Hematopoietic multipotent progenitor cell treated with erythropoietin and hydrocortisone succinate and interleukin-3 and kit ligand, for 15 days (in vitro differentiated cells): Measurements from ENCODE around the gene TBC1D8.

Source experiments
- DNase-seq: peaks from one replicate; pipeline ENCODE4 v3.0.0-alpha.2; 2015; ENCODE audit warnings: low spot score

TBC1D8 gene

DNA sequence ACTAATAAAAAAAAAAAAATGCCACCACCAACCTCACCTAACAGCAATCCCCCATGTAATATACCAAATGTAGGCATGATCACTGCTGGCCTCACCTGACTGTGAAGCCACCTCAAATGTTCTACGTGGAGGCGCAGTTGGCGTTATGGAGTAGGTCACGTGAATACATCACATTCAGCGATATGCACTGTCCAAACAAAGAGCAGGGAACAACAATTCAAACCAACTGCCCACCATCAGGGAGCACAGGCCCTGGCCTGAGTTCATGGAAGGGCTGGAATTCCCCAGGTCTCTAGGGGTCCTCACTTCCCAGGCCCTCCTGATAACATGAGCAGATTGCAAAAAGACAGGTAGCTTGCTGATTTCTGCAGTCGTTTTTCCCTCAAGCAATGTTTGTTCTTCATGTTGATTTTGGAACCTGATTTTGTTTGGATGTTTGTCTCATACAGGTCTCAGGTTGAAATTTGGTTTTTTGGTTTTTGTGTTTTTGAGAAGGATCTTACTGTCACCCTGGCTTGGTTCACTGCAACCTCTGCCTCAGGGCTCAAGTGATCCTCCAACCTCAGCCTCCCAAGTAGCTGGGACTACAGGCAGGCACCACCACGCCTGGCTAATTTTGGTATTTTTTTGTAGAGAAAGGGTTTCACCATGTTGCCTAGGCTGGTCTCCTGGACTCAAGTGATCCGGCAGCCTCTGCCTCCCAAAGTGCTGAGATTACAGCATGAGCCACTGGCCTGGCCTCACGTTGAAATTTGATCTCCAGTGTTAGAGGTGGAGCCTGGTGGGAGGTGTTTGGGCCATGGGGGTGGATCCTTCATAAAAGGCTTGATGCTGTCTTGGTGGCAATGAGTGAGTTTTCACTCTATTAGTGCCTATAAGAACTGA lies 15.5 kb downstream of the TBC1D8 start:
- no peak for DNase-seq

DNA sequence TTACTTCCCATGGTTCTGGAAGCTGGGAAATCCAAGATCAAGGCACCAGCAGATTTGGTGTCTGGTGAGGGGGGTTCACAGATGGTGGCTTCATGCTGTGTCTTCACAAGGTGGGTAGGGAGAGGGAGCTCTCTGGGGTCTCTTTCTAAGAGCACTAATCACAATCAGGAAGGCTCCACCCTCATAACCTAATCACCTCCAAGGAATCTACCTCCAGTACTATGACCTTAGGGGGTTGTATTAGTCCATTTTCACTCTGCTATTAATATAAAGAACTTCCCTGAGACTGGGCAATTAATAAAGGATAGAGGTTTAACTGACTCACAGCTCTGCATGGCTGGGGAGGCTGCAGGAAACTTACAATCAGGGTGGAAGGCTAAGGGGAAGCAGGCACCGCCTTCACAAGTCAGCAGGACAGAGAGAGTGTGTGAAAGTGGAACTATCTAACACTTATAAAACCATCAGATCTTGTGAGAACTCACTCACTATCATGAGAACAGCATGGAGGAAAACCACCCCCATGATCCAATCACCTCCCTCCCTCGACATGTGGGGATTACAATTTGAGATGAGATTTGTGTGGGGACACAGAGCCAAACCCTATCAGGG lies 17.6 kb downstream of the TBC1D8 start:
- DNase-seq, result no peak

DNA sequence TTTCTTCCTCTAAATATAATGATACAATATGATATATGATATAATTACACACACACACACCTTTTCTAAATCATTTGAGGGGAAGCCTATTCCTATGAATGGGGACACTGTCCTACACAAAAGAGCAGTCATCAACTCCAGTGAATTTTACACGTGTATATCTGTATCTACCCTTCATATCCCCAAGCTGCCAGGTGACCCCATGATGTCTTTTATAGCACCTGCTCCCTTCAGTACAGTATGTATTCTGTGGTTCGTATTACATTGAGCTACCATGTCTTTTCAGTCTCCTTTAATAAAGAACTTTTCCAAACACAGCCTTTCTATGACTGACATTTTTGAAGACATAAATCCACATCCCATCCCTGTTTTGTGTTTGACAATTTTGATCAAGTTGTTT lies 19.0 kb downstream of the TBC1D8 start:
- no peak for DNase-seq

DNA sequence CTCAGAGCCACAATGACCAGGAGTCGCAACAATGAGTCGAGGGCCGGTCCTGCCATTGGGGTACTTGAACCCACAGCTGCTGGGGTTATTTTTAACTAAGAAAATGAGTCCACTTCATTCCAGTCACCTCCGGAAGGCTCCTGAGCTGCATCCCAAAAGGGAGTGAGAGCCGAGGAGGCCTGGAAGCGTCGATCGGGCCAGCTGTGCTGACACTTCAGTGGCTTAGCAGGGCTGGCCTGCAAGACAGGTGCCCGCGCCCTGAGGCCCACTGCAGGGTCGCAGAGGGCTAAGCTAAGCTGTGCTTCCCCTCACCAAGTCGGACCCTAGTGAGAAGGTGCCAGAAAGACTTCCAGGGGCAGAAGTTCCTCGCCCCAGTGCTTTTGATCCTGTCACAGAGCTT lies 21.1 kb downstream of the TBC1D8 start:
- no peak for DNase-seq

DNA sequence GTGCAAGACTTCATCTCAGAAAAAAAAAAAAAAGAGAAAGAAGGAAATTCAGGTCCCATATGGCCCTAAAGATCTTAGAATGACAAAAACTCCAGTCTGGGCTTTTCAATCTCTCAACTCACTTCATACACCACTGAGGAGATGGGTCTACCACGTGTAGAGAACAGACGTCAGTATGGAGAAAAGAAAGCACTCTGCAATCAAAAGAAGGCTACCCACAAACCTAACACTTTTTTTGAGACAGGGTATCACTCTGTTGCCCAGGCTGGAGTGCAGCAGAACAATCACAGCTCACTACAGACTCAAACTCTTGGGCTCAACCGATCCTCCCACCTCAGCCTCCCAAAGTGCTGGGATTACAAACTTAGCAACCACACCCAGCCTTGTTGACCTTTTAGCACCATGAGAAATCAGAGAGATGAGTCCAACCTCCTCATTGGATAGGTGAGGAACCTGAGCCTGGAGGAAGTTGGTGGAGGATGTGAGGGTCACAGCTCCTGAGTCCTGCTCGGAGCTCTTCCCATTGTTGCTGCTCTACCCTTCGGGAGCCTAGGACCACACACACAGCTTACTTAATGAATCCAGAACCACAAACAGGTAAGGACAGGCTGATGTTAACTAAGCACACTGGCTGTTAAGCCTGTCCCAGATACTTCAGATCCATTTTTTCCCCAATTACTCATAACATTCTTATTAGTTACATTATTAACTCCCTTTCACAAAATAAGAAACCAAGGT lies 23.7 kb downstream of the TBC1D8 start:
- DNase-seq, result no peak

DNA sequence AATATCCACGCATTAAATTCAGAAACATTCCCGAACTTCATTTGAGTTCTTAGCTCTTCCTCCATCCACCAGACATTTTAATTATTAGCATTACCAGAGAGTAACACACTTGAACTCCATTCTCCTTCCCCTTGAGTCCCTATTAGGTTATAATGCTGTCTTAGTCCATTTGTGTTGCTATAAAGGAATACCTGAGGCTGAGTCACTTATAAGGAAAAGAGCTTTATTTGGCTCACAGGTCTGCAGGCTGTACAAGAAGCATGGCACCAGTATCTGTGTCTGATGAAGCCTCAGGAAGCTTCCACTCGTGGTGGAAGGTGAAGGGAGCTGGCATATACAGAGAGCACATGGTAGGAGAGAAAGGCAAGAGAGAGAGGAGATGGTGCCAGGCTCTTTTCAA lies 25.4 kb downstream of the TBC1D8 start:
- no peak for DNase-seq

DNA sequence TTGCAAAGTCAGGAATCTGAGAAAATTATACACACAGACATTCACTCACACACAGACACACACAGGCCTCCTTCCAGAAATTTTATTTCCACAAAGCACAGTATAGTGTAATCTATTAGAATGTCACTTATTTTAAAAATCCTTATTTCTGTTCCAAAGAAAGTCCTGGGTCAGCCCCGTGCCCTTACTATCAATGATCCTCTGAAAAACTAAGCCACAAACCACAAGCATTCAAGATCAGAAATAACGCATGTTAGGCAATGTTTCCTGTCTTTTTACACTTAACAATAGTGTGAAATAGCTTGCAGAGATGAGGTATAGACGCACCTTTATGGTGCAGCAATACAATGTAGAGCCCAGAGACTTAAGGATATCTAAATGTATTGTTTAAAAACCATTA lies 25.8 kb downstream of the TBC1D8 start:
- DNase-seq, result no peak

DNA sequence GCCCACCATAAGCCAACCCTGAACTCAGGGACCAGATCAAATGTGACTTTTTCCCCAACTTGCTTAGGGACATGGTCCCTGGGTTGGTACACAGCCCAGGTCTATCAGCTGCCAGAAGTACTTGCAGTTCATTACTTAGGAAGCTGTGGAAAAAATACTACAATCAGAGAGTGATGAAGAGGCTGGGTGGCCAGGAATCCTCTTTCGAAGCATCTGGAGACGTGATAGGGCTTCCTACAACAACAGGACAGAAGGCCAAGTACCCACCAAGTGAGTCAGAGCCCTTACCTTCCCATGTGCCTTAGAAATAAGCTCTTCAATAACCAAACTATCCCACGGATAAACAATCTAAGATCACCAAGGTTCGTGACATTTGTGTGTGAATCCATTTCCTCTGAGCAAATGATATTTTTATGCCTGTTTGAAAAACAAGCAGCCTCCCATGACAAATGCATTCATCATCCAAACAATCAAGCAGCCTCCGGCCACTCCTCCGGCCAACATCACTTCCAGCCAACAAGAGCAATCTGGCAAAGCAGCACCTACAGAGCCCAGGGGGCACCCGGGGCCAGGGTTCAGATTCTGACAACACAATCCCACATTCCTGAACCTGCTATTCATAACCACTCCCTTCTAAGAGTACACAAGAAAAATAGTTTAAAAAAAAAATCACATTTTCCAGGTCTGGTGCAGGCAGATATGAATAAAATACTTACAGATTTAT lies 26.4 kb downstream of the TBC1D8 start:
- no peak for DNase-seq

DNA sequence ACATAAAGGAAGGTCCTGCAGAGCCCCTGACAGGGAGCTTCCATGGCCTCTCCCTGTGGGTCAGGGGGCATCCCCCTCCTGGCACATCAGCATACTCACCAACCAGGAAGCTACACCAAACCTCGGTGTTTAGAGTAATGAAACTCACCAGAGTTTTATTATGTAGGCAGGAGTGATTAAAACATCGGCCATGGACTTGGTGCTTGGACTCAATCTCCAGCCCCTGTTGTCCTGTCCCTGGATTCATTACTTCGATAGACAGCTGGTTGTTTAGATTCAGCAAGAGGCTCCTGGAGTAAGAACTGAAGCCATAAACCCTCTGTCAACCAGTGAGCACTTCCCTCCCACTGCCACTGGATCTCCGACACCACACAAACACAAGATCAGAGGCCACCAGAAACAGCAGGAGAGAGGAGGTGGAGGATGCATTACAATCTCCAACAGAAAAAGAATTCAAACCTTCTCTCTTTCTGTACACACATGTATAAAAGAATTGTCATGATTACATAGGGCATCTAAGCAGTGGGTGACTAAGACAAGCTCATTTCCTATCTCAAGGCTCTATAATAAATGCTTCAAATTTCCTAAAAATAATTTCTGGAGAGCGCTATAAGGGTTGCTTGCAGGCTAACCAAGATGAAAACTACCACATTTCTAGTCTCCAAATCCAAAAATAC lies 27.2 kb downstream of the TBC1D8 start:
- no peak for DNase-seq

DNA sequence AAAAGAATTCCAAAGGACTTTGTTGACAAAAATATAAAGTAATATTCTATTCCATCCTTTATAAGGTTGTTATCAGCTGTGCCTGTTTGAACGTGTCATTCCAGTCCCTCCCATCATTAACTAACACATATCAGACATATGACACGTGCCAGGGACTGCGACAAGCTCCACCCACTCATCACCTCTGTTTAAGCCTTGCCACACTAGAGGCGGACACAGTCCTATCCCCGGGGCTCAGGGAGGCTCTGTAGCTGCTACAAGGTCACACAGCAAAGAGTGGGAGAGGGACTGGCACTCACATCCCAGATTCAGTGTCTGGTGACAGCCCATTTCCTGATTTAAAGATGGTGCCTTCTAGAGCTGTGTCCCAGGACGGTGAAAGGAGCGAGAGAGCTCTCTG lies 30.0 kb downstream of the TBC1D8 start:
- DNase-seq, result no peak

DNA sequence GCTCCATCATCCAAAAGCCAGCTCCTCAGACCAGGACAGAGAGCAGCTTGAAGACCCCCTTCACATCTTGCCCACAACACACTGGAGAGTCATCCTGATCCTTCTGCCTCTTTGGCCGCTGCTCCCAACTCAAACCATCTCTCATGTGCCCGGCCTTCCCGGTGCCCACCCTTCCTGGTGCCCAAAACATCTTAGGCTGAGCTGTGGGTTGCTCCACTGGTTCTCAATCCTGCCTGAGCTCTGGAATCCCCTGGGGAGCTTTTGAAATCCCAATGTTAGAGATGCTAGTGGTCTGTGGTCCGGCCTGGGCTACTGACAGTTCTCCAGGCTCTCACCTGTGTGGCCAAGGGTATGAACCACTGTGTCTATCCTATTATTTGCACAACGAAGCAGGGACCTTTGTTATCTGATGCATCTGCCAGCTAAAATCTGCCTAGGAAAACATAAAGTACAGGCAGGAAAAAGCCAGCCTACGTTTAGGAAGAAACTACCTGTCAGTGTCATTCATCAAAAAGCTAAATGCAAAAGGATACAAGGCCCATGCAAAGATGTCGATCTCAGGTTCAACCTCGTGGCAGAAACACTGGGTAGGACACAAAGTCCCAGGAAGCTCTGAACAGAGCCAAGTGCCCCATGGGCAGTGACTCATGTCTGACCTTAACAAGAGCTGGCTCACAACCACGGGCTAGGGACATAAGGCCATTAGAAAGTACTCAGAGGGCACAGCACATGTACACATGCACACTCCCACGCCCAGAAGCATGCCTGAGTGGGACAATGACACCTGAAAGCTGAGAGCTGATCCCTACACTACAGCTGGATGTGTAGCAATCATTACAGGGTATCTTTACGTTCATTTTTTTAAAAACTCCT lies 30.8 kb downstream of the TBC1D8 start:
- no peak for DNase-seq

DNA sequence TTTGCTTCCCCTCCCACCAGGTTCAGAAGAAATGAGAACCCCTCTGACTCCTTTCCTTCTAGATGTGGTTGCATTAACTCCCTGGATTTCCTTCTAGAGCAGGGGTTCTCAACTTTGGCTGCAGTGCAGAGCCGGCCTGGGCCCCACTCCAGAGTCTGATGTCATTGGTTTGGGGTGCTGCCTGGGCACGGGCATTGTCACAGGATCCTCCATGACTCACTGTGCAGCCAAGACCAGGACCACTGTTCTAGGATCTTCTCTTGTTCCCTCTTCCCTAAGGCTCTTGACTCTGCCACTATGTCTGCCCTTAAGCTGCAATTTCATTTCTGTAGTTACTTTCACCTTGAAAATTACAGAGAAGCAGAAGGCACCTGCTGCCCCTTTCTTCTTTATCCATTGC lies 31.8 kb downstream of the TBC1D8 start:
- no peak for DNase-seq

DNA sequence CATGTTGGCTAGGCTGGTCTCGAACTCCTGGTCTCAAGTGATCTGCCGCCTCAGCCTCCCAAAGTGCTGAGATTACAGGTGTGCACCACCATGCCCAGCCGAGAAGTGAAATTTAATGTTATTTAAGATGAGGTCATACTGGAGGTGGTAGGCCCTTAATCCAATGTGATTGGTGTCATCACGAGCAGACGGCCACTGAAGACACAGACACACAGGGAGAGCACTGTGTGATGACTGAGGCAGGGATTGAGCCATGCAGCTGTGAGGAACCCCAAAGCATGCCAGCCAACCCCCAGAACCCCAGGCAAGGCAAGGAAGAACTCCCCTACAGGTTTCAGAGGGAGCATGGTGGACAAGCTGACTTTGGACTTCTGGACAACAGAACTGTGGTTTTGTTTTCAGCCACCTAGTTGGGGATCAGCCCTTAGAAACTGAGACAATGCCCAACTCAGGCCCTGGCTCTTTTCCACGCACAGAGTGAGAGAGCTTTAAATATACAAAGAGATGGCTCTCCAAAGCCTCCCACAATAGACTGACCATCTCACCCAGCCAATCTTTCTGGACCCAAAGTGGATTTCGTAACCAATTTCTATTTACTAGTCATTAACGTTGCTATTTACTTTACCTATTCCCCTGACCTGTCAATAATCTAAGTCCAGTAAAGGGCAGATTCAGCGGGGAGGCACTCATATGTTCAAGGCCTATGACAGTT lies 34.2 kb downstream of the TBC1D8 start:
- DNase-seq, result no peak

DNA sequence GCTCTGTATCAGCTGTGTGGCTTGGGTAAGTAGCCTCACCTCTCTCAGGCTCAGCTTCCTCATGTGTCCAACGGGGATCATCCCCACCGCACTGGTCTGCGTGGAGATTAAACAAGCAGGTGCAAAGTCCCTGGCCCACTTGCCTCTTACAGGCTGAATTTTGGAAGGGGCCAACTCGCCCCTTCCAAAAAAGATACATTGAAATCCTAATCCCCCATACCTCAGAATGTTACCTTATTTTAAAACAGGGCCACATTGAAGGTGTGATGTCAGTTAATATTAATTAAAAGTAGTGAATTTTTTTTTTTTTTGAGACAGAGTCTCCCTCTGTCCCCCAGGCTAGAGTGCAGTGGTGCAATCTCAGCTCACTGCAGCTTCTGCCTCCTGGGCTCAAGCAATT lies 34.8 kb downstream of the TBC1D8 start:
- DNase-seq, result no peak

DNA sequence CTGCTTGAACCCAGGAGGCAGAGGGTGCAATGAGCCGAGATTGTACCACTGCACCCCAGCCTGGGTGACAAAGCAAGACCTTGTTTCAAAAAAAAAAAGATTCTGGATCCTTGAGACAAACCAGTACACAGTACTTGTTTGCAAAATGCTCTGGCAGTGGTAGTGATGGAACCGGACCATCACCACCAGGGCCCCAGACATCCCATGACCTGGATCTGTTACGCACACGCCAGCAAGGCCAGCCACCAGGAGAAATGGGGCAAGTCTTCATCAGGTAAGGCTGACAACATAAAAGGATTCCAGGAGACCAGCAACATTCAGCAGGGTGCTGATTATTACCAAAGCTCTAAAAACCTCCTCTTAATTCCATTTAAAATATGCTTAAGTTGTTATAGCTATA lies 35.5 kb downstream of the TBC1D8 start:
- DNase-seq, result no peak

DNA sequence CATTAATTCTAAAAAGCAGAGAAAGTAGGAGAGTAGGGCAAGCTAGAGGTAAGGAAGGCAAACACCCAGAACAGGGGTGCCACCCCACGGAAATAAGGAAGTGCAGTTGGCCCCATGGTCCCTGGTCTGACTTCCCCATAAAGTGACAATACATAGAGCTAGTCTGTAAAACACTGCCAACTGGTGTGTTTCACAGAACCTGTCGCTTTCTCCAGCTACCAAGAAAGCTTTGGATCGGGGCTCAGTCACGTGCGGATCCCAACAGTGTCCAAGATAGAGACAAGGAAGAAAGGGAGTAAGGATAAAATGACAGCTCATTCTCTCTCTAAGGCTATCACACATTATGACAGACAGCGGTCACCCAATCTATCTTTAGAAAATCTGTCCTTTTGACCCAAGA lies 36.4 kb downstream of the TBC1D8 start:
- DNase-seq, result no peak

DNA sequence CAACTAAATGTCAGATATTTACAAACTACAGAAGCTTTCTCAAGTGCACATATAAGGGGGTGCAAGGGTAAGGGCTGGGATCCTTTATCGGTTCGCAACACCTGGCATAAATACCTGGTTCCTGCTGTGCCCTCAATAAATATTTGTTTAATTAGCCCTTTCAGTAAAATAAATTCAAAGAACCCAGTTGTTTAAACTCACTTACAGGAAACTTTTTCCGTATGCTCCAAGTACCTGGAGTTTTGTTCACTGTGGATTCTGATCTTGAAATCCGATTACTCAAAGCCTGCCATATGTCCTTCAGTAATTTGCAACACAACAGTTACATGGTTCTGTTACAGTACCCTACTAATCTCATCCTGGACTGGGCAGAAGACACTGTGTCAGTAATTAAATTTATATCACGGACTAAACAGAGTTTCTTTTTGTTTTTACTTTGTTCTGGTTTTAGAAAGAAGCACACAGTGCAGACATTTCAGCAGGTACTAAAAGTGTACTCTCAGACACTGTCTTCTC lies 36.9 kb downstream of the TBC1D8 start:
- no peak for DNase-seq

DNA sequence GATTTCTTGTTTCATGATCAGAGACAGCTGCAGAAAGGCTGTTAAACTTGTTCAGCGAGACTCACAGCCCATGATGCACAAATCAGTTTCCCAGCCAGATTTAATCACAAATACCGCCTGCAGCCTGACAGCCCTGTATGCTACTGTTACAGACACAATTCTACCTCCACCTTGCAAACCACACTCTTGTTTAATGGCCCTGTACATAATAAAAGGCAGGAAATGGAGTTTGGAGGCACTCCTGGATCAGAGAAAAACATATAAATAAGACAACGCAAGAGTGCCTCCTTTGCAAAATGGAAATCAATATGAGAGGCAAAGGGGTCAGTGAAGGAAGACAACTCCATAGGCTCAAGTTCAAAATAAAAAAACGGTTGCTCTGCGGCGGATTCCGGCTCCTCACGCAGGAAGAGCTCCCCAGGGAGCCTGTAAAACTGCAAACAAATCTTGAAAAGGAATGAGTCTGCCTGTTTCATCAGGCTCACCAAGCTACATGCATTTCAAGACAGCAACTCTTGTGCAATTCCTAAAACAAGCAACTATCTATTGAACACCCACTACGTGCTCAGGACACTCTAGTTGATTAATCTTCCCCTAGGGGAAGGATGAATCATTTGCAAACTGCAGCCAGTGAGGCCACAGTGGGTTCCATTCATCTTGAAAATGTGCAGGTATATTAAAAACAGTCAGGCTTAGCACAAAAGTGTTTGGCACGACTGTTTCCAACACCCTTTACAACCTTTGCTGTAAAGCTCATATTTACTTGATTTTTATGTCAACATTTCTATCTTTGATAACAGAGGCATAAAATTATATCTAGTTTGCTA lies 37.5 kb downstream of the TBC1D8 start:
- no peak for DNase-seq

DNA sequence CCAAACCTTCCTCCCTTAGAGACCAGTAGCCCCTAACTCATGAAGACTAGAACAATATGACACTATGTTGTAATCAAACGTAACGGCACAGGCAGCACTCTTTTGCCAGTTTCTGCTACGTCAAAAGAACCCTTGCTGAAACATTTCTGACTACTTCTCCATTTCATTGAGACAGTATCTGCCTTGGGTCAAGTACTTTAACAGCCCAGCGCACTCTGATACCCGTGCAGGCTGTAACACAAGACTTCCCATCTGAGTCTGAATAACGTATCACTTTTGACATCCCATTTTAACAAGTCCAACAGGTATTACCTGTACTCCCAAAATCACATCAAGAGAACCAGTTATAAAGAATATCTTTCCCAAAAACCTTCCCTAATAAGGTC lies 38.4 kb downstream of the TBC1D8 start:
- DNase-seq, result no peak
